ENCODE results near the gene SDK1.
"Not testable (repeated sequence)": the region's sequence is repeated elsewhere in the genome, so short reads cannot be mapped to it uniquely, and the experiment has no call there.

The SDK1 gene

DNA sequence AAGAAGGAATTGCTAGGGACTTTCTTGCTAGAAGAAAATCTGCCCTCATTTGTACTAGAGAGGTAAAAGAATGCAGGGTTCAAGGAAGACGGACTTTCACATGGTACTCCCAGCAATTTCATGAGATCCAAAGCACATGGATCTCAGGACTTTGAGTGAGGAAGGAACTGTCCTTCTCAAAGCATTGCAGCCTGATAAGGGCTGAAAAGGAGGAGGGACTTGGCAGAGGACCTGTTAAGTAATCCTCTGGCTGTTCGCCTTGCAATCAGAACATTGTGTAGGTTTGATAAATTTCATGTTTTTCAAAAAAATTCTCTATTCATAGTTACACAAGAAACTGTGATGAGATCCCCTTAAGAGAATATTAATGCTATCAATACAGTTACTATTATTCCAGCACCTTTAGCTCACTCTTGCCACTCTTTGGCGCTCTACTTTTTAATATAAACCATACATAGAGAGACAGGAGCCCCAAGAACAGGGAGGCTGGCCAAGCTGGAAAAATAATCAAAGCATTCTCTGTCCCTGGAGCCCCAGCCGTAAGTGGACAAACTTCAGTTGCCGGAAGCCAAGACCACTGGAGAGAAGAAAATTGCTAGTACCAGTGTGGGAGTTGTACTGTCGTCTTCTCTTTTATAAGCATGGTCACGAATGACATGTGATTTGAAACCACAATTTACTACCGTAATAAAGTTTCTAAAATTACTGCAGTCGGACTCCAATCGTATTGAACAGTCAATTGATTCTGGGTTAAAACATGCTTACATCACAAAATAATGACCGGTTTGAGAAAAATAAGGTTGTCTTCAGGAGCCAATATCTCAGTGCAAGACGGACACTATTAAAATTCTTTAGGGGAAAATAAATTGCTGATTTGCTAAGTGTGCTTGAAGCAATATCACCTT, 424.4 kb downstream of the SDK1 start:
- no peak for DNase-seq (ENCODE audit: low read depth in 2 of 2)

DNA sequence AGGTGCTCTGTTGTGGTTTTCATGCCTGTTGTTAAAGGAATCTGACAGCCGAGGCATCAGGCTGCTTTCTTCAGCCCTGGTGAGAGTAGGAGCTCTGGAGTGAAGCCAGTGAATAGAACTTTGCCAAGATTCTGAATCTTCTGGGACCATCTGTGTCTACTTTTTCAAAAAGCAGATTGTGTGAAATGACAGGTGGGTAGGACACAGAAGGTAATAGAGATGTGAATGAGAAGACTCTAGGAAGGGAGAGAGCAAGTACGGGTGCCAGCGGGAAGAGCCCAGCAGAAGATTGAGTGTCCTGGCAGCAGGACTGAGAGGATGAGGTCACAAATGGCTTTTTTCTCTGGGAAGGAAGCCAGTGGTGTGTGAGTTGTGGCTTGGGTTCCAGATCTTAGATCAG, 429.2 kb downstream of the SDK1 start:
- DNase-seq (ENCODE audit: low read depth in 2 of 2), result no peak

DNA sequence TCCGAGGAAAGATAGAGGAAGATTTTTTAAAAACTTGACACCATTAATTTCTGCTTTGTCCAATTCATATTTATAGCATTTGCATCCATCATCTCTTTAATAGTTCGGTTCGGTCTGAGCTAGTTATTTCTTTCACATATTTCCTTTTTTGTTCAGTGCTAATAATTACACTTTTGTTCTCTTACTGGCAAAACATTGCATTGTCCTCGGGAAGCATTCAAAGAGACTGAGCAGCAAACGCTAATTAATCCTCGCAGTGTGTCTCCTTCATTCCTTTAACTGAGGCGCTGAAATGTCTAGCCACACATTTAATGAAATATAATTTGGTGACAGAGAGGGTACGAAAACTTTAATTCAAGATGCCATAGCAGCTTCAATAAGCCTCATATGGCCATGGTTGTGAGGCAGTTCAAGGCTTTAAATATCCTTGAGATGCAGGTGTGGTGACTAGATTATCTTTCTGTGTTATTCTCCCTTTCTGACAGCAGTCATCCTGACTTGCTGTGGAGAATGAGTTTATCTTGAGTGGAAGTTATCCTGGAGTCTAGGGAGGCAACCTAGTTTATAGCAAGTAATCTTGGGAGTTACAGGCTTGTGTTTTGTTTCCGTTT, 431.4 kb downstream of the SDK1 start:
- DNase-seq (ENCODE audit: low read depth in 2 of 2), result no peak

DNA sequence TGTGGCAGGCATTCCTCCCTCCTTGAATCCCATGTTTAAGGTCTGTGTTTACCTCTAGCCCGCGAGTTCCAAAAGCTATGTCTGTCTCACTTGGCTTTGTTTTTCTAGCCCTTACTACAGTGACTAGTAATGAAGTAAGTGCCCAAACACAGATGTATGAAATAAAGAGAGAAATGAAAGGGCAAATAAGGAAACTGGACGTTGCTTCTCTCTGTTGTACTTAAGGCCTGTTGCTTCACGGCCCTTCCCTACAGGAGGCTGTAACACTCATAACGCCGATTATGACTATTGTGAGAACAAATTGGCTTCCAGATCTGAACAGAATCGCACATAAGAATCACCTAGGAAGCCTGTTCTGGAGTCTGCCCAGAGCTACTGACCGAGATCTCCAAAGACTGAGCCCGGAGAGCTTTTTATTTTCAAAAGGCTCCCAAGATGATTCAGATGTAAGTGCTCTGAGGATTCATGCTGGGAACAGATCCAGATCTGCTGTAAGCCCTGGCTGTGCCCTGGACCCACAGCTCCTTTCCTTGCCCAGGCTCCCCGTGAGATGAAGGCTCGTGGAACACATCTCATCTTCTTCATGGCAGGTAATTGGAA, 432.6 kb downstream of the SDK1 start:
- DNase-seq (ENCODE audit: low read depth in 2 of 2), result no peak

DNA sequence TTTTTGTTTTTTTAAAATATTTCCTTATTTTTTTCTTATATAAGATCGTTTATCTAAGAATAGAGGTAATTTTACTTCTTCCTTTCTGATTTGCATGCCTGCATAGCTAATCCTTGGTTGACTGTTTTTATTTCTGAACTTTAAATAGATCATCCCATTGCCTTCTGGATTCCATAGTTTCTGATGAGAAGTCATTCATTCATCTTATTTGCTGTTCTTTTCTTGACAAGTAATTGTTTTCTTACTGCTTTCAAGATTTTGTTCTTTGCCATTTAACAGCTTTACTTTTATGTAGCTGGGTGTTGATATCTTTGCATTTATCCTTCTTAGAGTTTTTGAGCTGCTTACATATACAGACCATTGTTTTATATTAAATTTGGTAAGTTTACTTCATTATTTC, 437.9 kb downstream of the SDK1 start:
- no peak for DNase-seq (ENCODE audit: low read depth in 2 of 2)

DNA sequence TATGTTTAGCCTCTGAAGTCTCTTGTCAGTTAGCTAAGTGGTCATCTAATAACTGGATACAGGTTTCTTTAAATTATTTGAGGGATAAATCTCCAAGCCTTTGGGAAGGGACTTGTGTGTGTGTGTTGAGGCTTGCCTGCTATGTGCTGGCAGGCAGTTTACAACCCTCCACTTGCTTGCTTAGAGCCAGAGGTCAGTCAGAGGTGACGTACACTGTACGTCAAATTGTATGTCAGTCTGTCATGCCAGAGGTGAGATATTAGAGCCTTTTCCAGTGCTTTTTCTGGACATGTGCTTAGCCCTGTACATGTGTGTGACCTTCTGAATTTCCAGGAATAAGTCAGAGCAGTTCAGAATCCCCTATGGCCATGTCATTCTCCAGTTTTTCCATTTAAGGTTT, 438.9 kb downstream of the SDK1 start:
- no peak for DNase-seq (ENCODE audit: low read depth in 2 of 2)

DNA sequence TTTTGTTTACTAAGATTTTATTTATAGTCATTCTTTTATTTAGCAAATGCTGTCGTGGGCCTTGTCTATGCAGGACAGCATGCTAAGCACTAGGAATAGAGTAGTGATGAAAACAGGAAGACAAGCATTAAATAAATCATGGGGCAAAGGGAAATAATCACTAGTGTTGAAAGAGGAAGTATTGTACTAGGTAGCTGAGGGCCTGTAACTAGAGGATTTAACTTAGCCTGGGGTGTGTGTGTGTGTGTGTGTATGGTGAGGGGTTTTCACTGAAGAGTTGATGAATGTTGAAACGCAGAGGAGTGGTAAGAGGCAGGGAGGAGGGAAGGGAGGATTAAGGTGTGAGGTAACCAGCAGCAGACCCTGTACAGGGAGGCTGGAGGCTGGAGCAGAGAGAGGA, 446.4 kb downstream of the SDK1 start:
- DNase-seq (ENCODE audit: low read depth in 2 of 2), result no peak

DNA sequence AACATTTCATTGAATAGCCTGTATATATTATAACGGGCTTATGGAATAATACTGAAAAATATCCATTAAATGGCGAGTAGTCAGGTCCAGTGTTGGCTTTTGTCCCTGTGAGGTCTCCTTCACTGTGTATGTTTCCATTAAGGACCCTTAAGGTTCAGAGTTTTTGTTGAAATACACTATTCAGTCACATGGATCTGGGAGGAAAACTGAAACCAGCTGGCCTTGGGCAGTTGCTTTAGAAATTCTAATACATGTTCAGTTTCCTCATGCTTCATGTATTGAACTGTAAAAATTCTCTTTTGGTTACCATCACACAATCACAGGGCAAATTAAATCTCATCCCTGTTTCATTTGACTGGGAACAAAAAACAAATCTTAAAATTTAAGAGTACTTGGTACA, 447.3 kb downstream of the SDK1 start:
- DNase-seq (ENCODE audit: low read depth in 2 of 2), result no peak

DNA sequence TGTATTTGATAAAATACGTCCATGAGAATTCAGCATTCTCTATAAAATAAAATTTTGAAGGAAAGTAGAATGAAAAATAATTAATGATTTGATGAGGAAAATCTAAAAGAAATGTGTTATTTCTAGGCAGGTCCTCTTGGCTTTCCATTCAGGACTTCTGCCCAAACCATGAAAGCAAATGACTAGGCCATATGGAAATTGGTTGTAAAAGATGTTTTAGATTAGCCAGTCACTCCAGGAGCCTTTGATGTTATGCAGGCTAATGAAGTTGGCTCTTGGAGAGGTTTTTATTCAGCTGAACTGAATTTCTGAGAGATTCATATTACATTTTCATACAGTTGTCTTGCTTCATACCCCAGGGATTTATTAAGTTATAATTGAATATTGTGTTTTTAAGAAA, 452.8 kb downstream of the SDK1 start:
- no peak for DNase-seq (ENCODE audit: low read depth in 2 of 2)

DNA sequence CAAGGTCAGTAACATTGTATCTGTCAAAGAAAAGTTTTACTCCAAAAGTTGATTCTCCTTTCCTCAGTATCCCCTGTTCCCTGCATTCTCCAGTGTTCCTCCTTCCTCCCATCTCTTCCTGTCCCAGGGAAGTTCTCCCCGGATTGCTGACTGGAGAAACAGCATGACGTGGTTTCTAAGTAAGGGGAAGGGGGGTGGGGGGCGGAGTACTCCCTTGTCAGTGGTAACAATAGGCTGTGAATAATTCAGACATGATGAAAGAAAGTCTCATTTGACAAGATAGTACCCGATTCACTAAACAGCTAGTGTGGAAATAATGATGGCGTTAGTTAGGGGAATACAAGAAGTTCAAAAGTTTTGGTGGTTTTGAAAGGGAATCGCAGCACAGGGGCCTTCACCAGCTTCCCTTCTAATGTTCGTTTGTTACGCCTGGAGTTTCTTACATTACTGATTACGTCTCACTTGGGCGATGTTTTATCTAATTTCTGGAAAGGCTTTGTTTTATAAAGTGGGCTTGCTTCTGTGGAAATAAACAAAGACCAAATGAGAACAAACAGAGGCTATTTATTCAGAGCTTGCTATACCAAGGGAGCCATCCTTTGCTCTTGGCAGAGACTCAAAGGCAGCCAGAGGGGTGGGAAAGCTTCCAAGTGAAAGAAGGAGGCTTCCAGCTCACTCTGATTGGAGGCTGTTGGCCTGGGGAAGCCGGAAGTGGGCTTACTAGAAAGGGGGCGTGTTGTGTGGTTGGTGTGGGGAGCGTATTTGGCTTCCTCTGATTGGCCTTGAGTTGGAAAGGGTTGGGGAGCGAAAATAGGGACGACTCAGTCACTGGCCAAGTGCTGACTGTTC, 453.7 kb downstream of the SDK1 start:
- DNase-seq (ENCODE audit: low read depth in 2 of 2), result no peak

DNA sequence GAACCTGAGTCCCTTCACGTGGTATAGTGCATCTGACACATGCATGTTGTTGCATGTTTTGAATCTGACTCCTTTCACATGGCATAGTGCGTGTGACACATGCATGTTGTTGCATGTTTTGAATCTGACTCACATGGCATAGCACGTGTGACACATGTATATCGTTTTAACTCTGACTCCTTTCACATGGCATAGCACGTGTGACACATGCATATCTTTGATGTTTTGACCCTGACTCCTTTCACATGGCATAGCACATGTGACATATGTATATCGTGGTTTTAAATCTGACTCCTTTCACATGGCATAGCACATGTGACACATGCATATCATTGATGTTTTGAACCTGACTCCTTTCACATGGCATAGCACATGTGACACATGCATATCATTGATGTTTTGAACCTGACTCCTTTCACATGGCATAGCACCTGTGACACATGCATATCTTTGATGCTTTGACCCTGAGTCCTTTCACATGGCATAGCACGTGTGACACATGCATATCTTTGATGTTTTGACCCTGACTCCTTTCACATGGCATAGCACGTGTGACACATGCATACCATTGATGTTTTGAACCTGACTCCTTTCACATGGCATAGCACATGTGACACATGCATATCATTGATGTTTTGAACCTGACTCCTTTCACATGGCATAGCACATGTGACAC, 454.9 kb downstream of the SDK1 start:
- not testable (repeated sequence) for DNase-seq (ENCODE audit: low read depth in 2 of 2)

DNA sequence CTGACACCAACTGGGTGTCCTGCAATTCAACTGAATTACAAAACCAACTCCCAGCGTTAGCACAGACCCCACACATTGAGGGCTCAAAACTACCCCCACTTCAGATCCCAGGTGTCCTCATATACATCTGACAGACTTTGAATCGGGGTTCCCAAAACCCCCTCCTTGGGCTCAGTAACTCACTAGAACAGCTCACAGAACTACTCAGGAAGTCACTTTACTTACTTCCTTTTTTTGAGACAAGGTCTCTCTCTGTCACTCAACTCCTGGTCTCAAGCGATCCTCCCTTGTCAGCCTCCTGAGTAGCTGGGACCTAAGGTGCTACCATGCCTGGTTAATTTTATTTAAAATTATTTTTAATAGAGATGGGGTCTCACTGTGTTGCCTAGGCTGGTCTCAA, 456.0 kb downstream of the SDK1 start:
- no peak for DNase-seq (ENCODE audit: low read depth in 2 of 2)

DNA sequence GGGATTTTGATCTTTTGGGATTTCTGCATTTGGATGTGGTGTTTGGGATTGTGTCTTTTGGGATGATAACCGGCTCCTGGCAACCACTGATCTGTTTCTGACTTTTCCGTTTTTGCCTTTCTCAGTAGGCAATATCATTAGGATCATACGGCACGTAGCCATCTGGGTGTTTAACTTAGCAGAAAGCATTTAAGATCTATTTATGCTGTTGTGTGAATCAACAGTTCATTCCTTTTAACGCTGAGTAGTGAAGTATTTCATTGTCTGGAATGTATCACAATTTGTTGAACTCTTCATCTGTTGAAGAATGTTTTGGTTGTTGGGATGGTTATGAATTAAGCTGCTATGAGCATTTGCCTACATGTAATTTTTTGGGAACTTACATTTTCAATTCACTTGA, 459.6 kb downstream of the SDK1 start:
- DNase-seq (ENCODE audit: low read depth in 2 of 2), result no peak

DNA sequence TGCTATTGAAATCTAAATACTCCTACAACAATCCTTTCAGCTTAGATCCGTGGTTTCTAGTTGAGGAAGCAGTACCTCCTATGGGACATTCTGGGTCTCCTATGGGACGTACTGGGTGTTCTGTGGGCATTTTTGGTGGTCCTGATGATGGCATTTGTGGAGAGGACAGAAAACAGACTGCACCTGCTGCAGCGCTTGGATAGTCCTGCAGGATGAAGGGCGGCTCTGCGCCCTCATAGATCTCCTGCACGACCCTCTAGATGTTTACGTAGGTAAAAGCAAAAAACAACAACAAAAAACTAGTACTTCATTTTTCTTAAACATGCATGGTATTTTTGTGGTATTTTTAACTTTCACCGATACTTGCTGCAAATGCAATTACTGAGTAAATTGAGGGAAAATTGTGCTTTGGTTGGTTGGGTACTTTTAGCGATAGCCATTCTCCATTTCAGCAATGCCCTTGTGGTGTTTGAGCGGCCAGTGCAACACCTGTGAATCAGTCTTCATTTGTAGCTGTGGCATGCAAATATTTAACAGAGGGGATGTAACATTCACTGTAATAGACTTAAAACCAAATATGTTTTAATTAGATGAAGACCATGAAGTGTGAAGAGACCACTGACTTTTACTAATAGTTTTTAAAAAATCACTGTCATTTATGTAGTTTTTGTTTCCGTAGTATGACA, 461.2 kb downstream of the SDK1 start:
- no peak for DNase-seq (ENCODE audit: low read depth in 2 of 2)

DNA sequence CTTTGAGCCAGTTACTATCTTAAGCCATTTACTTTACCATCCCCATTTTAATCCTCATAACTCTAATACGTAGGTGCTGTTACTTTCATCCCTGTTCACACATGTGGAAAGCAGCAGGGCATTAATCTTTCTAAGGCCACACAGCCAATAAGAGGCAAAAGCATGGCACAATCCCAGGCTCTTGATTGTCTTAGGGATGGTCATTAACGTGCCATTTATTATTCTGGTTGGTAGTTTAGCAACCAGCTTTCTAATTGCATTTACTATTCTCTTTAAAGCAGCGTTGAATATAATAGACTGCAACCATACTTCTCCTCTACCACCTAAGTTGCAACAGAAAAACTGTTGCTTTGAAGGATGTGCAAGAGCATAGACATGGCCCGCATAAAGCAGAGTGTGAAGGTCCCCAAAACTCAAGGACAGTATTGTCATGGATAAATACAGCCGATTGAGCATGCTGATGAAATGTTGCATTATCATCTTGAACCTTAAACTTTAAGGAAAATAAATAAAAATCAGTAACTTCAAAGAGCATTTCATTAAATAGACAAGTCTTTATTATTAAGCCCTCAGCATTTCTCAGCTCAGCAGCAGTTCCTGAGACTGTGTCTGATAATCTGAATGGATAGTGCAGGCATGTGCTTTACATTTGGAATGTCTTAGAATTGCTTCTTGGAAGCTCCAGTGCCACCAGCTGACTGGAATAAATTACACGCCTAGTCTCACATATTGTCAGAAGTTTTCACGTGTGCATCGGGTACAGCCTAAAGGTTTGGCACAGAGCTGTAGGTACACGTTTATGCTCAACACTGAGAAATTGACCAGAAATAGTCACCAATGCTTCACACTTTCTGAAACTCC, 467.1 kb downstream of the SDK1 start:
- no peak for DNase-seq (ENCODE audit: low read depth in 2 of 2)

DNA sequence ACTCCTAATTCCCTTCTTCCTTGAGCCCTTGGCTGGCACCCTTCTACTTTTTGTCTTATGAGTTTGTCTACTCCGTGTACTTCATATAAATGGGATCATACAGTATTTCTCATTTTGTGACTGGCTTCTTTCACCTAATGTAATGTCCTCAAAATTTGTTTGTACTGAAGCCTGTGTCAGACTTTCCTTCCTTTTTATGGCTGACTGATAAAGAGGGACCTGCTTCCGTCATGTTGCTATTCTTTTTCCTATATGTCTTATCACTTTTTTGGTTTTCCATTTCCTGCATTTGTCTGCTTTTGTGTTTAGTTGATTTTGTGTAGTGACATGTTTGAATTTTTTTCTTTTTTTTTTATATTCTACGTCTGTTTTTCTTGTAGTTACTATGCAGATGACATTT, 470.9 kb downstream of the SDK1 start:
- no peak for DNase-seq (ENCODE audit: low read depth in 2 of 2)

DNA sequence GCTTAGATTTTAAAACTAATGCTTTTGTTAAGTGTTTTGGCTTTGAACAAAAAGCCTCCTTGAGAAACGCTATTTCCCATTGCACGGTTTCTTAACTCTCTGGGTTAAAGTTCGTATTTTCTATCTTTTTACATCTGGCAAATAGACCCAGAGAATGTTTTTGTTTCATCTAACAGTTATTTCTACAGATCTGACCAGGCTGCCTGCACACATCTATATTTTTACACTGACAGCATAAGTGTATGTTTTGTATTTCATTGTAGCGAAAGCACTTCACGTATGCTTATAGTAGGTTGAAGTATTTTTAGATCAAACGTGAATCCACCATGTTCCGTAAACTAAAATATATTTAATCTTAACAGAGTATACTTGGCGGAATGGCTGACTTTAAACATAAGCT, 477.3 kb downstream of the SDK1 start:
- DNase-seq (ENCODE audit: low read depth in 2 of 2), result no peak

DNA sequence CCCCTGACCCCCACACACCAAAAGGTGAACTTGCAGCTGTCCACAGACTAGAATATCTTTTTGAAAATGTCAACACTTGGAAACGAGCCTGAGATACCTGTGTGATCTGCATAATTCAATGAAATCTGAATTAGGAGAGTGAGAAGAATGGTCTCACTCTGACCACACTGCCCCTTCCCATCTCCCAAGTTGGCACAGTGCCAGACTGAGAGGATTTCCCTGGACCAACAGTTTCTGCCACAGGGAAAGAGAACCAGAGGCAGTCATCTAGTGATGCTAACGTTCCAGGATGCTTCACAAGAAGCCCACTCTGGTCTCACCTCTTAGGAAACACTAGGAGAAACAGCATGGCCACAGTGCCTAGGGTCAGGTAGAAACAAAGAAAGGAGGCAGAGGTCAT, 479.0 kb downstream of the SDK1 start:
- DNase-seq (ENCODE audit: low read depth in 2 of 2), result no peak

DNA sequence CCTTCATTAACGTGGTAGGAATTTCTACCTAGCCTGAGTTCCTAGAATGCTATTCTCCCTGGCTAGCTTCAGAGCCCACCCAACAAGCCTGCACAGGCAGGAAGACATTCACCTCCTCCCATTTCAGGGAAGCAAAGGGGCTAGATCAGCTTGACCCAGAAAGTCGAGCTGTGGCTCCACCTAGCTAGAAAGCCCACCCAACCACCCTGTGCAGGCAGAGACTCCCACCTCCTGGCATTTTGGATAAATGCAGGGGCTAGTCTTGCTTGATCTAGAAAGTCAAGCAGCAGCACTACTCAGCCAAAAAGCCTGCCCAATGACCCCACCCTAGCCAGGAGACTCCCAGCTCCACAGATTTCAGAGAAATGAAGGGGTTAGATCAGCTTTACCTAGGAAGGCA, 479.5 kb downstream of the SDK1 start:
- DNase-seq (ENCODE audit: low read depth in 2 of 2), result no peak

DNA sequence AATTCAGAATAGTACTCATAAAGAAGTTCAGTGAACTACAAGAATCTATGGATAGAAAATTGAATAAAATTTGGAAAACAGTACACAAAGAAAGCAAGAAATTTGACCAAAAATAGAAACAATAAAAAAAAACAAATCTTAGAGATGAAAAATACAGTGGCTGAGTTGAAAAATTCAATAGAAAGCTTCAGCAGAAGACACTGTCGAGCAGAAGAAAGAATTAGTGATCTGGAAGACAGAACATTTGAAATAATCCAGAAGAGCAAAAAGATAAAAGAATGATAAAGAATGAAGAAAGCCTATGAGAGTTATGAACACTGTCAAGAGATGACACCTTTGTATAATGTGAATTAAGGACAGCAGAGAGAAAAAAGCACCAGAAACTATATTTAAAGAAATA, 480.6 kb downstream of the SDK1 start:
- no peak for DNase-seq (ENCODE audit: low read depth in 2 of 2)

Data from stimulated activated CD4-positive, alpha-beta T cell treated with anti-CD3 and anti-CD28 coated beads, Interleukin-12 subunit alpha, Interleukin-12 subunit beta, amount 100 ng/mL, for 24 hours (primary cell).